ENCODE data around the gene TEX2.

DNA sequence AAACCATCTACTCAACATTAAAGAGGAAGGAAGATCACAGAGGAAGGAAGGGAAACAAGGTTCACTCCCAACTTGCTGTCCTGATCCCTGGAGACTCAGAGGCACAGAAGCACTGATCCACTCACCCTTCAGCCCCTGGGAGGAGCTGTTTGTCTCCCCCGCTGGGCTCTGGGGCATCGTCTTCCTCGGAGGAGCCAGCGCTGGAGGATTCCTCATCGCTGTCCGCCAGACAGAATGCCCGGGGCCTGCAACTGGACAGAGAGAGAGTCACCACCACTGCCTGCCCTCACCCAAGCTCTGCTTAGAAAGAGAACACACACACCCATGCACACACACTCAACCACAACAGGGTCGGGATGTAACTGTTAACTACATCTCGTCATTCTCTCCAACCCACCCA lies 108.3 kb downstream of the TEX2 start:
- no peak for TF ChIP-seq POLR2A (IDR thresholded peaks at IDR 0.05)
- TF ChIP-seq, protein P1, sequence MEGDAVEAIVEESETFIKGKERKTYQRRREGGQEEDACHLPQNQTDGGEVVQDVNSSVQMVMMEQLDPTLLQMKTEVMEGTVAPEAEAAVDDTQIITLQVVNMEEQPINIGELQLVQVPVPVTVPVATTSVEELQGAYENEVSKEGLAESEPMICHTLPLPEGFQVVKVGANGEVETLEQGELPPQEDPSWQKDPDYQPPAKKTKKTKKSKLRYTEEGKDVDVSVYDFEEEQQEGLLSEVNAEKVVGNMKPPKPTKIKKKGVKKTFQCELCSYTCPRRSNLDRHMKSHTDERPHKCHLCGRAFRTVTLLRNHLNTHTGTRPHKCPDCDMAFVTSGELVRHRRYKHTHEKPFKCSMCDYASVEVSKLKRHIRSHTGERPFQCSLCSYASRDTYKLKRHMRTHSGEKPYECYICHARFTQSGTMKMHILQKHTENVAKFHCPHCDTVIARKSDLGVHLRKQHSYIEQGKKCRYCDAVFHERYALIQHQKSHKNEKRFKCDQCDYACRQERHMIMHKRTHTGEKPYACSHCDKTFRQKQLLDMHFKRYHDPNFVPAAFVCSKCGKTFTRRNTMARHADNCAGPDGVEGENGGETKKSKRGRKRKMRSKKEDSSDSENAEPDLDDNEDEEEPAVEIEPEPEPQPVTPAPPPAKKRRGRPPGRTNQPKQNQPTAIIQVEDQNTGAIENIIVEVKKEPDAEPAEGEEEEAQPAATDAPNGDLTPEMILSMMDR (IDR thresholded peaks at IDR 0.05) = no peak
